Activated CD8-positive, alpha-beta memory T cell treated with anti-CD3 and anti-CD28 coated beads, Interleukin-2, amount 50 U/mL, for 4 hours (primary cell): ENCODE data around the gene ANXA2.
"Not testable (repeated sequence)": the region's sequence is repeated elsewhere in the genome, so short reads cannot be mapped to it uniquely, and the experiment has no call there.

Source experiments
- DNase-seq: peaks from one replicate; pipeline ENCODE4 v3.0.0-alpha.2; 2020

Gene ANXA2

GRCh38 chr15:60397772-60398445 is at the start of gene ANXA2:
ANXA2 (minus strand) TSS chr15:60397986; CDS start chr15:60386075, 11,911 bp downstream.
- DNase-seq = peak; percentile 84

GRCh38 chr15:60444289-60444912 is 46.6 kb upstream of the ANXA2 start:
- no peak for DNase-seq

- DNase-seq = no peak
Observed at GRCh38 chr15:60442763-60443162, 45.0 kb upstream of the ANXA2 start.

- DNase-seq = no peak
Observed at GRCh38 chr15:60442031-60442650, 44.4 kb upstream of the ANXA2 start.

GRCh38 chr15:60441331-60441730 is 43.5 kb upstream of the ANXA2 start:
- no peak for DNase-seq

GRCh38 chr15:60438646-60439045 is 40.9 kb upstream of the ANXA2 start:
- no peak for DNase-seq

- no peak for DNase-seq
Observed at GRCh38 chr15:60428935-60429334, 31.1 kb upstream of the ANXA2 start.

- DNase-seq = no peak
Observed at GRCh38 chr15:60426870-60427508, 29.2 kb upstream of the ANXA2 start.

GRCh38 chr15:60425461-60425860 is 27.7 kb upstream of the ANXA2 start:
- DNase-seq = no peak

- no peak for DNase-seq
Observed at GRCh38 chr15:60424006-60424405, 26.2 kb upstream of the ANXA2 start.

- no peak for DNase-seq
Observed at GRCh38 chr15:60423537-60423936, 25.8 kb upstream of the ANXA2 start.

GRCh38 chr15:60421544-60421943 is 23.8 kb upstream of the ANXA2 start:
- DNase-seq = no peak

- no peak for DNase-seq
Observed at GRCh38 chr15:60420203-60420716, 22.5 kb upstream of the ANXA2 start.

GRCh38 chr15:60419753-60420152 is 22.0 kb upstream of the ANXA2 start:
- DNase-seq = no peak

GRCh38 chr15:60418096-60418495 is 20.3 kb upstream of the ANXA2 start:
- DNase-seq = no peak

GRCh38 chr15:60417112-60417511 is 19.3 kb upstream of the ANXA2 start:
- no peak for DNase-seq

- no peak for DNase-seq
Observed at GRCh38 chr15:60416484-60416883, 18.7 kb upstream of the ANXA2 start.

- DNase-seq = no peak
Observed at GRCh38 chr15:60414016-60414682, 16.4 kb upstream of the ANXA2 start.

GRCh38 chr15:60413231-60413824 is 15.5 kb upstream of the ANXA2 start:
- no peak for DNase-seq

GRCh38 chr15:60412807-60413206 is 15.0 kb upstream of the ANXA2 start:
- DNase-seq = not testable (repeated sequence)

- no peak for DNase-seq
Observed at GRCh38 chr15:60411774-60412425, 14.1 kb upstream of the ANXA2 start.

GRCh38 chr15:60410350-60410749 is 12.6 kb upstream of the ANXA2 start:
- not testable (repeated sequence) for DNase-seq
